ENCODE results near the gene SLC6A2.
A peak's percentile ranks its signal among the peaks of the same experiment; 100 is the strongest.
"Not testable (repeated sequence)": the region's sequence is repeated elsewhere in the genome, so short reads cannot be mapped to it uniquely, and the experiment has no call there.

The SLC6A2 gene

DNA sequence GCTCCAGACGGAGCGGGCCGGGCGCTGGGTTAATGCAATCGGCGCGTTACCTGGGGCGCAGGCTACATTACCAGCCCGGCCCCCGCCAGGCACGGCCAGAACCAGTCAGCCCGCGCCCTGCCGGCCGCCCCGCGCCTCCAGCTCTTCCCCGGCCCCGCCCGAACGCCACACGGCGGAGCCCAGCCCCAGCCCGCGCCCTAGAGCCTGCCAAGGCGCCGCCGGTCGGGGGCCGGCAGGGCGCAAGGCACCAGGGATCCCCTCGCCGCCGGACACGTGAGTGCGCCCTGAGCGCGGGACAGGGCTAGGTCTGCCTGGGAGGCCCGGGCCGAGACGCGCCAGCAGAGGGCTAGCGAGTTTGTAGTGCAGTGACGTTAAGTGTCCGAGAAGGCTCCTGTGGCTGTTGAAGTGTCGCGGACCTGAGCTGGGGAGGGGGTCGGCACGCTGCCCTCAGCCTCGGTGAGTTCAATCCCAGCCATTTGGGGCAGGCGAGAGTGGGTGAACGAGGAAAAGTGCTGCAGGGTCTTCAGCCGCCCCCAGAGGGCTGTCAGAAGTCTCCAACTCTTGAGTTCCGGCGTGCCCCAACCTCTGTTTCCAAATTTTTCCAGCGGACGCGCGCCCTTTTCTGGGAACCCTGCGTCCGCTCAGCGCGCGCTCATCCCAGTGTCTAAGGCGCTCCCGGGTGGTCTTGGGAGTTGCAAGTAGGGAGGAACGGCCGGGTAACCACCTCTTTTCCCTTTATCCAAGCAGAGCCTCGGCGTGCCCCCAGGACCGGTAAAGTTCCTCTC, at the start of gene SLC6A2:
SLC6A2 (plus strand) TSS at position 92 of the 785 bp plus-strand sequence. CDS start 707 bp downstream, outside the sequence.
- no peak for DNase-seq

DNA sequence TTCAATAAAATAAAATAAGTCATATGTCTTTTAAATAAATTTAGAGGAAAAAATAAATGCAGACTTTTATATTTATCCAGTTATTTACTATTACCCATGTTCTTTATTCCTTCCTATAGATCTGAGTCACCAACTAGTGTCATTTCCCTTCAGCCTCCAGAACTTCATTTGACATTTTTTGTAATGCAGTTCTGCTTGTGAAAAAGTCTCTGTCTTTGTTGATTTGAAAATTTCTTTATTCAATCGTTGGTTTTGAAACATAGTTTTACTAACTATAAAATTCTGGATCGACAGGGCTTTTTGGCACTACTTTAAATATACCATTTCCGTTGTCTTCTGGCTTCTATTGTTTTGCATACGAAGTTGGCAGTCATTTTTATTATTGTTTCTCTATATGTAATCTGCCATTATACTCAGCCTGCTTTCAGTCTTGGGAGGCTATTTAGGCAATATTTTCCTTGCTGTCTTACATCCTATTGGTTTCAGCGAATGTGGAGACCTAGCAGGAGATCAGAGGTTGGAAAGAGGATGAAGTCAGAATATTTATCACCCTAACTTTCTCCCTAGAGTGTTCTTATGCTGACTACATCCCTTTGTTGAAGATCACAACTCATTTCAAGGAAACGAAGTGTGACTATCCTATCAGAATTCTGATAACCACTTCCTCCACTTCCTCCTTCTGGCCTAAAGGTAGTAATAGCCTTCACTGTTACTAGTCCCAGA, 42.0 kb upstream of the SLC6A2 start:
- DNase-seq: no peak

DNA sequence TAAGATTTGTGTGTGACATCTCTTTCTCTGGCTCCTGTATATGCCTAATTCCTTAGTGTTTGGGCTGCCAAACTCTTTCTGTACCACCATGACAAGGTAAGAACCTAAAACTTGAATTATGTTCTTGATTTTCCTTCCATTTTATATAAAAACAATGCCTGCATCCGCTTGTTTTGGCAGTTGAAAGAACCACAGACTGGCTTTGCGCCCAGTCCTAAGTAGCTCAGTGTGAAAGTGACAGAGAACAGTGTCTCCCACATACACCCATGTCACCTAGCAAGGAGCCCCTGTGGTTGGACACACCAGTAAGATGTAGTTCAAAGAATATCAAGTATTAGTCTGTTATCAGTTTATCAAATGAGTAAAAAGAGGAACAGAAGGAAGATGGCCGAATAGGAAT, 40.7 kb upstream of the SLC6A2 start:
- no peak for DNase-seq

DNA sequence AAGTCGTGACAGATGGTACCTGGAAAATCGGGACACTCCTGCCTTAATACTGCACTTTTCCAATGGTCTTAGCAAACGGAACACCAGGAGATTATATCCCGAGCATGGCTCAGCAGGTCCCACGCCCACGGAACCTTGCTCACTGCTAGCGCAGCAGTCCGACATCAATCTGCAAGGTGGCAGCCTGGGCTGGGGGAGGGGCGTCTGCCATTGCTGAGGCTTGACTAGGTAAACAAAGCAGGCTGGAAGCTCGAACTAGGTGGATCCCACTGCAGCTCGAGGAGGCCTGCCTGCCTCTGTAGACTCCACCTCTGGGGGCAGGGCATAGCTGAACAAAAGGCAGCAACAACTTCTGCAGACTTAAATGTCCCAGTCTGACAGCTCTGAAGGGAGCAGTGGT, 40.1 kb upstream of the SLC6A2 start:
- not testable (repeated sequence) for DNase-seq

DNA sequence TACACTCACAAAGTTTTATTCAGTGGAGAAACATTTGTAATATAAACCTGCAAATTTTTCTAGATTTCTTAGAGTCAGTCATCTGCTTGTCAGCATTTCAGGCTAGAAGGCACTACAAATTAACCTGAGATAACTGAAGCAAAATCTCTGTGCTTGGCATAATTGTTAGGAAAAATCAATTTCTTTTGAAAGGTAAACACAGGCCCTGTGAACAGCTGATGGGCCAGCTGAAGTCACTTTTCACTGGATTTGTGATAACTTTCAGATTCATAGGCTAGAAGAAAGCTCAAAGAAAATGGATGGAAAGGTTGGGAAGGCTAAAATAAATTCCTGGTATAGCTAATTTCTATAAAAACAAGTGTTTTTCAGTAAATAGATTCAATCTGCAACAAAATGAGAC, 34.0 kb upstream of the SLC6A2 start:
- DNase-seq: no peak

DNA sequence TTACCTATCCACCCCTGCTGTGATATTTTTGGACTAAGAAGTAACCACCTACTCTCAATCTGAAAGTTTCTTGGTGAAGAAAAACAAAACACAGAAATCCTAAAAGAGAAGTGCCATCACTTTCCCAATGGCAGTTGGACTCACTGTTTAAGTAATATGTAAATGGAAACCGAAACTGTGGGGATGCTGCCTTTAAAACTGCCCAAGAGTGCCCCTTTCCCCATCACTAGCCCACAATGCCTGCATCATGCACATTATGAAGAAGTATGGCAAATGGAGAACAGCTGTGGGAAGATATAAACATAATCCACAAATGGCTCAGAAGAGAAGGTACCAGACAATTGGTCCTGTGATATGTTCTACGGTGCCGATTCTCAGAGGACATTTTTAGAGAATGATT, 33.5 kb upstream of the SLC6A2 start:
- no peak for DNase-seq

DNA sequence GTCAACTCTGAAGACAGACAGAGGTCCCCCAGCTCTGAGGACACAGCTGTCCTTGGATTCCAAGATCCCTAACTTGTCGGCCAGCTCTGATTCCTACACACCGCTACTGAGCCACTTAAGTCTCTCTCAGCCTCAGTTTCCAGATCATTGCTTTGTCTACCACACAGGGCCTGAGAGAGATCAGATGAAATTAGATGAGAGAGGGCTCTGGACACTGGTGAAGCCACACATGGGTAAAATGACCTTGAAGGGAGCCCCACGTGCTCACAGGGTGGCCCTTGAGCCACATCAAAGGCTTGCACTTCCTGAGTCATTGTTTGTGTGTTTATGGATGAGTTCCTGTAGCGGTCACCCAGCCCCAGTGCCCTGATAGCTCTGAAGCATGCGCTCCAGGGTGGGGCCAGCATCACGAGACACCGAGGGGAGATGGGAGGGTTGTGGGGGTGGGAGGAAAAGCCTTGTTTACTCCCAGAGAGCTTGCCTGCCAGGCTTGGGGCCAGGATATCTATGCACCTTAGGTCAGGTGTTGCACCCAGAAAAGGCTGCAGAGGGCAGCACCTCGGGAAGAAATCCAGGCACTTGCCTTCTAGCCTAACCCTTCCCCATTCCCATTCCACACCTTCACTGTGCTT, 32.7 kb upstream of the SLC6A2 start:
- DNase-seq: peak; percentile 48

DNA sequence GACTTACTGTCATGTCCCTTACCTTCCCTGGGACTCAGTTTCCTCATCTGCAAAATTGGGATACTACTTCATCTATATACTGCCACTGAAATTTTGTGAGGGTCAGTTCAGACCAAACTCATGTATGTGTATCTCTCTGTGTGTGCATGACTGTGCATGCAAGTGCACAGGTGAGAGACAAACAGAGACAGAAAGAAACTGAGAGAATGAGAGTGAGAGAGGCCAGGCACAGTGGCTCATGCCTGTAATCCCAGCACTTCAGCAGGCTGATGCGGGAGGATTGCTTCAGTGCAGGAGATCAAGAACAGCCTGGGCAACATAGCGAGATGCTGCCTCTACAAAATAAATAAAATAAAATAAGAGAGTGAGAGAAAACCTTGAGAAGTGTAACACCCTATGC, 32.1 kb upstream of the SLC6A2 start:
- no peak for DNase-seq

DNA sequence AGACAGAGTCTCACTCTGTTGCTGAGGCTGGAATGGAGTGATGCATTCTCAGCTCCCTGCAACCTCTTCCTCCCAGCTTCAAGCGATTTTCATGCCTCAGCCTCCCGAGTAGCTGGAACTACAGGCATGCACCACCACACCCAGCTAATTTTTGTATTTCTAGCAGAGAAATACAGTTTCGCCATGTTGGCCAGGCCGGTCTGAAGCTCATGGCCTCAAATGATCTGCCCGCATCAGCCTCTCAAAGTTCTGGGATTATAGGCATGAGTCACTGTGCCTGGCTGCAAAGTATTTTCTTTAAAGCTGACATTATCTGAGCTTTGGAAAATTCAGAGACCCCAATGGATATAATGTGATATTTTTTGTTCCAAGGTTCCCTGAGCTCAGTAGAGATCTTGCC, 31.1 kb upstream of the SLC6A2 start:
- DNase-seq: no peak

DNA sequence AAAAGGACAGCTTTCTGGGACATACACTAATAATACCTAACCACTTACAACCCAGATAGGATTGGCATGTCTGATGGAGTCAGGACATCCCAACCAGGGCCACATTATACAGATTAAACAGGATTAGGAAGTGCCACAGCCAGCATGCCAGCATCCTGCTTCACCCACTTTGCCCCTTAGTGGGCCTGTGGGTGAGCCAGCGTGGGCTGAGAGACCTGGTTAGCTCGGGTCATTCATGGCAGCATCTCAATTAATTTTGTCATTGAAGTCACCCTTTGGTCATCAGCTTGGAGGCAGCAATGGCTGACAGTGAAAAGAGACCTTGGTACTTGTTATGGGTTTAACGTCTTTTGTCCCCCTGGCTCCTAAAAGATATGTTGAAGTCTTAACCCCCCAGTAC, 29.9 kb upstream of the SLC6A2 start:
- no peak for DNase-seq

DNA sequence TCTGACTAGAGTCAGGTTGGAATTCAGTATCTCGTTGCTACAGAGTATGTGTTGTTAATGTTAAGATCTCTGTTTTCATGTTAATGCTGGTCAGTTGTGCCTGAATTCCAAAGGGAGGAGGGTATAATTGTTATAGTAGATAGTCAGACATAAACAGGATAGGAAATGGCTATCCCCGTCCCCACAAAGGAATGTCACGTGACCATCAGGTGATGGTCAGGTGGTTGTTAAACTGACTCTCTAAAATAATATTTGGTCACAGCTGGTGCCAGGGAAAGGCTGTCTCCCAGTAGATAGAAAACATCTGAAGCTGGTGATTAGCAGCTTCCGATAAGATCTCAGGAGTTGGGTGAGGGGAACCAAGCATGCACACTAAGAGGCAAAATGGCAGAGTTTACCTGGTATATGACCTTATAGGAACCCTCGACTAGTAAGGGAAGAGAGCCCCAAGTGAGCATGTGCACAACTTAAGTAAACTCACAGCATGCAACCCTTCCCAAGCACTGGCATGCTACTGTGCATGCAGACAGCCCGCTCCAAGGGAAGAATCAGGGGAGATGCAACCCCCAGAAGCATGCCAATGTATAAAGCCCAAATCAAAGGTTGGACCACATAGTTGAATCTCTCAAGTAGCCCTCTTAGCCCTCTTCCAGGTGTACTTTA, 27.4 kb upstream of the SLC6A2 start:
- no peak for DNase-seq

DNA sequence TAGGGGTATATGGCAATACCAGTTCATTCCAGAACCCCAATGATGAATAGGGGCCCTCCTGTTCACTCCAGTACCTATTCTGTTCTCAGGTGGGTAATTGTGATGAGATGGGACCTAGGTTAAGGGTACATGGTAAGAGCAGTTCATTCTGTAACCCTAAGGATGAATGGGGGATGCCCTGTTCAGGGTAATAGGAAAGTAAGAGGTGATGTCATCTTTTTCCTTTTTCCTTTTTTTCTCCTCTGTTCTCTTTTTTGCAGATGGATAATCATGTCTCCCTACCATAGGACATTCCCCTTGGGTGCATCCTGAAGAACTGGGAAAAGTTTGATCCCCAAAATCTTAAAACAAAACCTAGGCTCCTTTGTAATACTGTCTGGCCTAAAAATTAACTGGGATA, 25.0 kb upstream of the SLC6A2 start:
- DNase-seq: no peak

DNA sequence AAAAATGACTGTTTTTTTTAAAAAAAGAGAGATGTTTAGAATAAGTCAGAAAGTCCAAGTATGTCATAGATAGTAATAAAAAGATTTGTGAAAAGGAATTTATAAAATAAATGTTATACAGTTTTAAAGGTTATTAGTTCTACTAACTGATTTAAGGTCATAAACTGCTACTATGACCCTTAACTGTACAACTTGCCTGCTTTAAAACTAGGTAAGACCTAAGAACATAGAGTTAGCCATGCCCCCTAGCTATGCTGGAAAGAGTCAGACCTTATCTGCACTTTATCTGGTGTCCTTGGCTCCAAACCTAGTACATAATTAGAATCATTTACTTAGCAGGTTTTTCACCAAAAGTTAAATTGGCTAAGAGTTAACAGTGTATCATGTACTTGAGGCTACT, 23.5 kb upstream of the SLC6A2 start:
- DNase-seq: no peak

DNA sequence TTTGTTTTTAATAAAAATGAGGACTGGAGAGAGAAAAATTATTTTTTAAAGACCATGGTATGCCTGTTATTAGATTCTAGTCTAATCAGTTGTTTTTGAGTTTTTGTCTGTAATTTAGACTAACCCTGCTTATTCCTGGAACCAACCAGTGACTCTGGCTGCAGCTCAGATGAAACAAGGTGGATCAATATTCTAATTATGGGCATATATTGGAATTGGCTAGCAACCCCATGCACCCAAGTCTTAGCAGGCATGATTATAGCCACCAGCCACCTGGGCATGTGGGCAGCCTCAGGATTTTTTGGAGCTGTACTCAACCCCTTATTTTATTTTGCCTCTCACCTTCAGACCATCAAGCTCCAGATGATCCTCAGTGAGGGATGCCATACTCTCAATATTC, 21.6 kb upstream of the SLC6A2 start:
- no peak for DNase-seq

DNA sequence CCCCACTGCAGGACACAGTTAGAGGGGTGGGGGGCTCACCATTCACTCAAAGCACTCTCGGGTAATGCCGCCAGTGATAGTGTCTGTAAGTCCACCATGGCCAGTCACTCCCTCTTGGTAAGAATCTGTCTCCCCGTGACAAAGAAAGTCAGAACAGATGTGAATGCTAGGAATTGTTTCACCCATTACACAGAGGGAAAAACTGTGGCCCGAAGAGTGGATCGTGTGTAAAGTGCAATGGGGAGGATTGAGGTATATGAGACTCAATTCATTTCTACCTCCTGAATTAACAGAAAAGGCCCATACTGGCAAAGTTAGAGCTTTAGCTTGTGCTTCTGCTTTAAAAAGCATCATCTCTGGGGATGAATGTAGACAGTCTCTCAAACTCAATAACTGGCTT, 17.5 kb upstream of the SLC6A2 start:
- DNase-seq: no peak

DNA sequence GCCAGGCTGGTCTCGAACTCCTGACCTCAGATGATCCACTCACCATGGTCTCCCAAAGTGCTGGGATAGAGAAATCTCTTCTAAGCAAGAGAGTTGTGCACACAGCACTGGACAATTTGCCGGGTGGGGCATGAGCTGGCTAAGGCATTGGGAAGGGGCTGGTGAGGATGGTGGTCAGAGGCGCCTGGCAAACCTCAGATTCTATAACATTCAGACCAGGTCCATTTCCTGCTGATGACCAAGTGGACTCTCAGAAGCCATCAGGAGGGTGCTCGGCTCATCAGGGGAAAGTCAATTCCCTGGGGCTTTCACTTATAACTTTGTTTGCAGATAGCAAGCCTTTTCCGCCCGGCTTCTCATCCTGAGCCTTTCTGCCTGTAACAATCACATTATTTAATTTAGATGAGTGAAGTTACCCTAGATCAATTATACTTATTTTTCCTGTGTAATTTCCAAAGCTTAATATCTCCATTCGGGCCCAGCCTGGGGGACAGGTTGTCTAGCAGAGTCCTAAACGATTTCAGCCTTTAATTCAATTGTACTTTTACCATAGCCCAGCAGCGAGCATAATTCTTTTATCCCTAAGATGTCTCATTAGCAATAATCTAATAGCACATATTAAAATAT, 15.0 kb upstream of the SLC6A2 start:
- DNase-seq: no peak

DNA sequence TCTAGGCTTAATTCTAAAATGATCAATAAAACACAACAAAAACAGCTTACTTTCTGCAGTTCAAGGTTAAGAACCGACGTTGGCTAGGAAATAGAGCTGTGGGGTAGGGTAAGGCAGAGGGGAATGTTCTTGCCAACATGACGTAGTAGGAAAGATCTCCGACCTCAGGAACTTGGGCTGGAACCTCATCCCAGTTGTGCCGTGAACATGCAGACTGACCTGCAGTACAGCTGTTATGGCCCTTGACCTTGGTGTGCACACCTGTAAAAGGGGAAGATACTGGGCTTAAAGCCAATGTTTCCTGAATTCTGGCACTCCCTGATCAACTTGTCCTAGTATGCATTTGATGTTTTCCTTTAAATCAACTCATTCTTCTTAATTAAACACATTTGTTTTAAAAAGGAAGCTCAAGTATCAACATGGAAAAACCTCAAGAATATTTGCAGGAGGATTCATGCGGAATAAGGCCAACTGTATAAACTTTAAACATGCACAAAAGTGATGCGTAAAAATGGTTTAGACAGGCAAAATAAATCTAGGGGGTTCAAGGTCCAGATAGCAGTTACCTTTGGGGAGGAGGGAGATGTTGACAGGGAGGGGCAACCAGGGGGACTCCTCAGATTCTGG, 14.2 kb upstream of the SLC6A2 start:
- no peak for DNase-seq

DNA sequence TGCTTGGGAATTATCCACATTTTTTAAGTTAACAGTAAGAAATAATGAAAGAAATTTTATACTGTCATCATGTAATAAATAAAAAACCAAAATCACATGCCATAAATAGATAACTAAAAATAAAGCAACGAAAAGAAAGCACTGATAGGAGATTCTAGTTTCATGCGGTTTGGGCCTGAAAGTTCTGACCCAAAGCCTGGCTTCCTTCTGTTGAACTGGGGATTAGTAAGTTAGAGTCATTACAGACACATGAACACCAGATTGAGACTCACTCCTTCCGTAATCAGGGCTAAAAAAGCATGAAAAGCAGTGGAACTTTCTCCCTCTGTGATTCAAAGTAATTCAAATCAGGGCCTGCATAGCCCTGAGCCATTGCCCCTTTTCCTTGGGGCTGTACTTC, 13.2 kb upstream of the SLC6A2 start:
- no peak for DNase-seq

DNA sequence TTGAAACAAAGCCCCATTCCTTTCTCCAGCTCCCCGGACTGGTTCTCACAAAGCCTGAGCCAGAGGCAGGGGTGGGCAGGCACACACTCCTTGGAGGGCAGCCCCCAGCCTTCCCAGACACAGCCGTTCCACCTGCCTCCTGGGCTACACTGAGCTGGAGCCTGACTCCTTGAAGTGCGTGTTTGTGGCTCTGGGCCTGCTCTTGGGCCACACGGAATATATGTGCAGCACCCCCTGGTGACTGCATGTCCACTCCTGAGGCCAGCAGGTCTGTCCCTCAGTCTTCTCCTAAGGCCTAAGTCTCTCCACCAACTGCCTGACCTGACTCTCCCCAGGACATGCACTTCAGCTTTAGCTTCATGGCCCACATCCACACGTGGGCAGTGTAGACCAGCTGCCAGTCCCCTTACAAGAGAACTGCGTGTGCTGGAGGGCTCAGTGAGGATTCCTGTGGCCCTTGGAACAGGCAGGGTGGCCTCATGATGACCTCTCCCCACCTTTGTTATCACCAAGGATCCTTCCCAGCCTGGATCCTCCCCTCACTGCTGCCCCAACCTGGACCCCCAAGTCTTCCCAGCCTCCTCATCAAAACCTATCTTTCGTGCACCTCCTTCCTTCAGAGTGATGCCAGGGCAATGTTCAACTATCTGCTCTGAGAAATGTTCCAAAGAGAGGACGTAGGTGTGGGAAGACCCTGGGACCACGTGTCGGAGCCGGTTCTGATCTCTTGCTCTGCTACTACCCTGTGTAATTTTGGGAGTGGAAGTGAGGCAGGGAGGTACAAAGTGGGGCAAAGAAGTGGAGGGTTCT, 12.4 kb upstream of the SLC6A2 start:
- no peak for DNase-seq

DNA sequence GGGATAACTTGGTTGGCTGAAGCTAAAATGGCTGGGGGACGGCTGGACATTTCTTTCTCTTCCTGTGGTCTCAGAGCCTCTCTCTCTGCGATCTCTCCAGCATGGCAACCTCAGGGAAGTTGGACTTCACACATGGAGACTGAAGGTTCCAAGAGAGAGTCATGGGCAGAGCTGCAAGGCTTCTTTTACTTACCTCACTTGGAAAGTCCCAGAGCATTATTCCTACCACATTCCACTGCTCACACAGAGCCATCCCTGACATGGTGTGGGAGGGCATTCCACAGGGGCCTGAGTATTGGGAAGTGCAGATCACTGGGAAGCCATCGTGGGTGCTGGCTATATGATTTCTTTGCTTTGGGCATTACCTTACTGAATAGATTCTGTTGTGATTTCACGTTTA, 9.8 kb upstream of the SLC6A2 start:
- no peak for DNase-seq

DNA sequence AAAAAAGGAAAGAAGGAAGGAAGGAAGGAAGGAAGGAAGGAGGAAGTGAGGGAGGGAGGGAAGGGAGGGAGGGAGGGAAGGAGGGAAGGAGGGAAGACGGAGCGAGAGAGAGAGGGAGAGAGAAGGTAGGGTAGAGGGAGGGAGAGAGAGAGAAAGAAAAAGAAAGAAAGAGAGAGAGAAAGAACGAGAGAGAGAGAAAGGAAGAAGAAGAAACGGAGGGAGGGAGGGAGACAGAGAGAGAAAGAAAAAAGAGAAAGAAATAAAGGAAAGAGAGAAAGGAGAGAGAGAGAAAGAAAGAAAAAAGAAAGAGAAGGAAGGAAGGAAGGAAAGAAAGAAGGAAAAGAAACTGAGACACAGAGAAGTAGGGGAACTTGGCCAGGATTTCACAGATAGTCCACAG, 8.4 kb upstream of the SLC6A2 start:
- no peak for DNase-seq

DNA sequence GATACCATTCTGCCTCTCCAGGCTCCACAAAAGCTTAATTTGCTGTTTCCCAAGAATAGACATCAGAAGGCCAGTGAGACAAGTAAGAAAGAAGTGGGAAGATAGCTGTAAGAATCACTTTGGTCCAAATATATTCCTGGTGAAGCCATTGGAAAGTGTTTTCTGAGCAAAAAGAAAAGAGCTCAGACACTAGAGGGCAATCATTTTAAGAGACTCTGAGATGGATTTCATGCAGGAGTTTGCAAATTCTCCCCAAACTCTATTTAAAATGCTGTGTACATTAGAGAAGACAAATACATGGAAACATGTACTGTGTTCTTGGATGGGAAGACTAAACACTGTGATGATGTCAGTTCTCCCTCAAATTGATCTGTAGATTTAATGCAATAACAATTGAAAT, 8.0 kb upstream of the SLC6A2 start:
- DNase-seq: no peak

Data from NCI-H510A treated with DMSO at 0.1 percent for 48 hours (cell line).